ENCODE data around the gene WSCD1. TPM values are rescaled to one million over a fixed set of nuclear protein-coding genes. Genes with fewer than 3 reads are reported as not detected.

WSCD1 gene
- total RNA-seq, 2 donors from 2014 or later, result 1.8 to 5.5 TPM

DNA sequence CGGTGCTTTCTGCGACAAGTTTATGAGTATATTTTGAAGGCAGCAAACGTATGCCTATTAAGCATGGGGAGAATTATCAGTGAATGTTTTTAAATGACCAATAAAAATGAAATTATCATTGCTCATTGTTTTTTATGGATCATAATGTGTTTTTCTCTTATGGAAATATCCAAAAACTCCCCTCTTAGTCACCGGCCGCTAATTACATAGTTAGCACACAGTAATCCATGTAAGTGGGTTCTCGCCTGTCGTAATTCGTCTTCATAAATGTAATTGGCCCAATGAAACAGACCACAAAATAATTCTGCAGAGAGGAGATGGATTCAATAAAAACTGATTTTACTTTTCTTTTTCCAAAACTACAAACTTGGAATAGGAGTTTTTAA is 69.3 kb downstream of the WSCD1 start:
- no peak overlapping the region for H3K27ac ChIP-seq
- TF ChIP-seq, protein P1, sequence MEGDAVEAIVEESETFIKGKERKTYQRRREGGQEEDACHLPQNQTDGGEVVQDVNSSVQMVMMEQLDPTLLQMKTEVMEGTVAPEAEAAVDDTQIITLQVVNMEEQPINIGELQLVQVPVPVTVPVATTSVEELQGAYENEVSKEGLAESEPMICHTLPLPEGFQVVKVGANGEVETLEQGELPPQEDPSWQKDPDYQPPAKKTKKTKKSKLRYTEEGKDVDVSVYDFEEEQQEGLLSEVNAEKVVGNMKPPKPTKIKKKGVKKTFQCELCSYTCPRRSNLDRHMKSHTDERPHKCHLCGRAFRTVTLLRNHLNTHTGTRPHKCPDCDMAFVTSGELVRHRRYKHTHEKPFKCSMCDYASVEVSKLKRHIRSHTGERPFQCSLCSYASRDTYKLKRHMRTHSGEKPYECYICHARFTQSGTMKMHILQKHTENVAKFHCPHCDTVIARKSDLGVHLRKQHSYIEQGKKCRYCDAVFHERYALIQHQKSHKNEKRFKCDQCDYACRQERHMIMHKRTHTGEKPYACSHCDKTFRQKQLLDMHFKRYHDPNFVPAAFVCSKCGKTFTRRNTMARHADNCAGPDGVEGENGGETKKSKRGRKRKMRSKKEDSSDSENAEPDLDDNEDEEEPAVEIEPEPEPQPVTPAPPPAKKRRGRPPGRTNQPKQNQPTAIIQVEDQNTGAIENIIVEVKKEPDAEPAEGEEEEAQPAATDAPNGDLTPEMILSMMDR (IDR thresholded peaks at IDR 0.05), result no peak
- no peaks in the 10 kb centered on the region for H3K9me3 ChIP-seq
- no peak for DNase-seq (ENCODE audit: low spot score)
- H3K27me3 ChIP-seq, result no peaks in the 10 kb centered on the region
- no peak overlapping the region for H3K4me3 ChIP-seq
- H3K36me3 ChIP-seq, result no peaks in the 10 kb centered on the region
- H3K4me1 ChIP-seq, result no peaks in the 10 kb centered on the region

DNA sequence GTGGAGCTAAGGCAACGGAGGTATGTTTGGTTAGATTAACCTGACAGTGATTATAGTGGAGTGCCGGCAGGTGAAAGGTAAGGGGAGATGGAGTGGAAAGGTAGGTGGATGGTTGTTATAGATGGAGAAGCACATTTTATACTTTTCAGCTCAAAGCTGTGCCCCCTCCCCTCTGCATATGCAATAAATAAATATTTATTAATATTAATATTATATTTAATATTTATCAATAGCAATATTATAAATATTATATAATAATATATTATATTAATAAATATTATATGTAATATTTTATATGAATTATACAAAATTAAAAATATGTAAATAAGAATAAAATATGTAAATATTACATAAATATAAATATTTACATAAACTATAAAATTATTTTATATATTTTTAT is 70.0 kb downstream of the WSCD1 start:
- no peaks in the 10 kb centered on the region for H3K27me3 ChIP-seq
- no peaks in the 10 kb centered on the region for H3K36me3 ChIP-seq
- no peak for DNase-seq (ENCODE audit: low spot score)
- H3K4me3 ChIP-seq, result no peak overlapping the region
- no peak overlapping the region for H3K27ac ChIP-seq
- TF ChIP-seq, protein P1 (IDR thresholded peaks at IDR 0.05), result no peak
- H3K4me1 ChIP-seq, result no peaks in the 10 kb centered on the region
- no peaks in the 10 kb centered on the region for H3K9me3 ChIP-seq

DNA sequence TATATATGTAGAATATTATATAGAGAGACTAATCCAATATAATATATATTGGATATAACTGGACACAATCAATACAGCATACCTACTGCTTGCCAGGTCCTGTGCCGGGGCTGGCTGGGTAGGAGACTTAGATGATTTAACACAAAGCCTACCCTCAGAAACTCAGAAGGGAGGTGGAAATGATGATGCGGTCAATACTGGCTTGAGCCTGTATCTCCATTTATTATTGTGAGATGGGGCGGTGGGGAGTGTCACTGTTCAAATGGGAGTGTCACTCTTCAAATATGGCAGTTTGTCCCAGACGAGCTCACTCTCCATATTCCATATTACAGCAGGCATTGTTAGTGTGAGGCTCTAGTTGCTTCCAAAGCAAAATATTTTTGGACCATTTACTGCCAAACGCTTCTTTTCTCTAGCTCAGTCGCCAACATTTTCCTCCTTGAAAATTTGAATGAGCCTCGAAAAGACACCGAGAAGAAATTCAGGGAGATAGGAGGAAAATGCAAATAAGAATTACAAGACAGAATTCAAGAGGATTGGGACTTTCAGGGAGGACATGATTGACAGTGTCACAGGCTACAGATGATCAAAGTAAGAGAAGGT is 70.7 kb downstream of the WSCD1 start:
- no peak for DNase-seq (ENCODE audit: low spot score)
- H3K4me1 ChIP-seq, result no peaks in the 10 kb centered on the region
- H3K27me3 ChIP-seq, result no peaks in the 10 kb centered on the region
- no peaks in the 10 kb centered on the region for H3K36me3 ChIP-seq
- no peak overlapping the region for H3K4me3 ChIP-seq
- TF ChIP-seq, protein P1 (IDR thresholded peaks at IDR 0.05), result no peak
- no peaks in the 10 kb centered on the region for H3K9me3 ChIP-seq
- H3K27ac ChIP-seq, result no peak overlapping the region

DNA sequence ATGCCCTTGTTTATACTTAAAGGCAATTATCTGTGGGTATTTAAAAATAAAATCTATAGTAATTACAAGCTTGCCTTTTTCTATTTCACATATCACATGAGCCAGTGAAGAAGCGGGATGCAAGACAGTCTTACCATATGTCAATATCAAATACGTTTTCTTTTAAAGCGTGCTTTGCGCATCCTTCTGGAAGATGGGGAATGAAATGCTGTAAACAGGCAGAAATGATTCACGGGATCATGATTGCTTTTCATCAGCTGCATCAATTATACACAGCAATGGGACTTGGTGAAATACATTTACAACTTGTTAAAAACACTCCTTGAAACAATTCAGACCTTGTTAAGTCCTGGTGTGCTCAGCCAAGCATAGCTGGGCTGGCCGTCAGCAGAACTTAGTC is 72.5 kb downstream of the WSCD1 start:
- TF ChIP-seq, protein P1 (IDR thresholded peaks at IDR 0.05), result no peak
- no peak overlapping the region for H3K4me3 ChIP-seq
- no peaks in the 10 kb centered on the region for H3K9me3 ChIP-seq
- H3K27ac ChIP-seq, result no peak overlapping the region
- DNase-seq (ENCODE audit: low spot score), result no peak
- no peaks in the 10 kb centered on the region for H3K27me3 ChIP-seq
- no peaks in the 10 kb centered on the region for H3K36me3 ChIP-seq
- no peaks in the 10 kb centered on the region for H3K4me1 ChIP-seq

DNA sequence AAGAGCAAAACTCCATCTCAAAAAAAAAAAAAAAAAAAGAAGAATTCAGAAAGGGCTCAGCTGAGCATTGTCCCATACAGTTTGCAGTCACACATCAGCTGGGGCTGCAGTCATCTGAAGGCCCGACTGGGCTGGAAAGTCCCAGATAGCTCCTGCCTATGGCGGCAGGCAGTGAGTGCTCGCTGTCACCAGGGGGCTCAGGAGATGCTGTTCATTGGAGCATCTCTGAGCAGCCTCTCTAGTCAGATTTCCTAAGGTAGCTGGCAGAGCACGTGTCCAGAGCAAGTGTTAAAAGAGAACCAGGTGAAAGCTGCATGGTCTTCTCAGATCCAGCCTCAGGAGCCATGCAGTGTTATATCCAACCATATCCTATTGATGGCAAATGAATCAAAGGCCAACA is 75.8 kb downstream of the WSCD1 start:
- DNase-seq (ENCODE audit: low spot score), result no peak
- Histone ChIP-seq H3K4me1 (no peaks in the 10 kb centered on the region), H3K4me3 (no peak overlapping the region), H3K36me3 (no peaks in the 10 kb centered on the region), H3K27ac (no peak overlapping the region), H3K27me3 (no peaks in the 10 kb centered on the region), H3K9me3 (no peaks in the 10 kb centered on the region)
- TF ChIP-seq, protein P1 (IDR thresholded peaks at IDR 0.05), result no peak

DNA sequence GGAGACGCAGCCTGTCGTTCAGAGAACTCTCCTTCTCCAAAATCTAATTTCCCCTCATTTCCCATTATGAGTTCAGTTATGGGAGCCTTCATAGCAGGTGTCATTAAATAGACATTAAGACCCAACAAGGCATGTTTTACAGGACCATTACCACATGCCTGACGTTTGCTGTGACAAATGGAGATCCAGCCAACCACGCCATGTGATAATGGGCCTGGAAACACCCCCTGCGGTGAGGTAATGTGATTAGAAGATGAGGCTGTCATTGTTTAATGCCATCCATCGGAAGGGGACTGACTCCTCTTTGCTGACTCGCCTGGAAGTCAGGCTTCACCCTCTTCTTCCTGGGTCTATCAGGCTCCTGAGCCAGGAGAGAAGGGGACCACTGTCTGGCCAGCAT is 76.9 kb downstream of the WSCD1 start:
- TF ChIP-seq, protein P1 (IDR thresholded peaks at IDR 0.05), result no peak
- Histone ChIP-seq H3K27ac (no peak overlapping the region), H3K27me3 (no peaks in the 10 kb centered on the region), H3K9me3 (no peaks in the 10 kb centered on the region), H3K4me1 (no peaks in the 10 kb centered on the region), H3K36me3 (no peaks in the 10 kb centered on the region), H3K4me3 (no peak overlapping the region)
- DNase-seq (ENCODE audit: low spot score), result no peak

All from right atrium auricular region (tissue), 2 donors.